DND-41 (cell line): ENCODE results near the gene MRTFA.

Experiments
- ATAC-seq: fragments of 200-7000 bp; cut with Tn5 transposase; 3 replicates; pipeline ENCODE4 v1.9.1; 2021; ENCODE audit warnings: low read depth; ENCODE audit not compliant: insufficient read depth
- DNase-seq: peaks from one replicate; pipeline ENCODE4 v3.0.0-alpha.2; 2020
- H2AFZ ChIP-seq: 2 replicates; pipeline ENCODE4 v1.6.0; 2012; ENCODE audit warnings: low read depth, low read length
- H3K27ac ChIP-seq: 2 replicates; pipeline ENCODE4 v1.5.1; 2012; ENCODE audit warnings: low read length, inconsistent platforms
- H3K27me3 ChIP-seq: fragments of 200-600 bp; sonication (generic); 2 replicates; pipeline ENCODE4 v1.6.0; 2012; ENCODE audit warnings: low read length, mild to moderate bottlenecking, inconsistent platforms; ENCODE audit not compliant: insufficient read depth, poor library complexity
- H3K36me3 ChIP-seq: 2 replicates; pipeline ENCODE4 v1.5.1; 2012; ENCODE audit warnings: low read length, inconsistent platforms; ENCODE audit not compliant: insufficient read depth
- H3K4me1 ChIP-seq: 2 replicates; pipeline ENCODE4 v1.5.1; 2012; ENCODE audit warnings: mild to moderate bottlenecking, low read length; ENCODE audit not compliant: insufficient read depth
- H3K4me2 ChIP-seq: 2 replicates; pipeline ENCODE4 v1.6.0; 2012; ENCODE audit warnings: mild to moderate bottlenecking, moderate library complexity, low read length, inconsistent platforms; ENCODE audit not compliant: insufficient read depth
- H3K4me3 ChIP-seq, 2 experiments: fragments of 200-600 bp in 1 of 2; shearing (Covaris generic) in 1 of 2; 2 replicates each; pipeline ENCODE4 v1.5.1; 2012 to 2016; ENCODE audit warnings: inconsistent platforms in 2 of 2, low read length in 2 of 2, mild to moderate bottlenecking in 2 of 2, low read depth in 1 of 2, moderate library complexity in 1 of 2
- H3K79me2 ChIP-seq: 2 replicates; pipeline ENCODE4 v1.6.0; 2012; ENCODE audit warnings: low read length, inconsistent platforms; ENCODE audit not compliant: insufficient read depth
- H3K9ac ChIP-seq: 2 replicates; pipeline ENCODE4 v1.6.0; 2012; ENCODE audit warnings: low read depth, mild to moderate bottlenecking, inconsistent platforms, low read length, moderate library complexity
- H3K9me3 ChIP-seq: 2 replicates; pipeline ENCODE4 v1.5.1; 2012; ENCODE audit warnings: low read length, moderate library complexity, mild to moderate bottlenecking, inconsistent platforms; ENCODE audit not compliant: insufficient read depth, severe bottlenecking
- H4K20me1 ChIP-seq: 2 replicates; pipeline ENCODE4 v1.6.0; 2012; ENCODE audit warnings: low read length; ENCODE audit not compliant: insufficient read depth
- EZH2 ChIP-seq: IDR thresholded peaks from 3 replicates; pipeline ENCODE4 v1.6.1; 2012; ENCODE audit warnings: borderline replicate concordance, low read depth, mild to moderate bottlenecking, moderate library complexity, low read length, inconsistent platforms; ENCODE audit not compliant: severe bottlenecking
- TF ChIP-seq, protein P1 (sequence below): IDR thresholded peaks from 2 replicates; pipeline ENCODE4 v1.5.1; 2012; ENCODE audit warnings: borderline replicate concordance, low read length, moderate library complexity, mild to moderate bottlenecking; ENCODE audit not compliant: poor library complexity, severe bottlenecking; ENCODE audit errors: extremely low read depth

Gene MRTFA

GRCh38 chr22:40487663-40488249 is 148.8 kb downstream of the MRTFA start:
- DNase-seq: no peak
- H3K4me3 ChIP-seq: no peak overlapping the region

DNA sequence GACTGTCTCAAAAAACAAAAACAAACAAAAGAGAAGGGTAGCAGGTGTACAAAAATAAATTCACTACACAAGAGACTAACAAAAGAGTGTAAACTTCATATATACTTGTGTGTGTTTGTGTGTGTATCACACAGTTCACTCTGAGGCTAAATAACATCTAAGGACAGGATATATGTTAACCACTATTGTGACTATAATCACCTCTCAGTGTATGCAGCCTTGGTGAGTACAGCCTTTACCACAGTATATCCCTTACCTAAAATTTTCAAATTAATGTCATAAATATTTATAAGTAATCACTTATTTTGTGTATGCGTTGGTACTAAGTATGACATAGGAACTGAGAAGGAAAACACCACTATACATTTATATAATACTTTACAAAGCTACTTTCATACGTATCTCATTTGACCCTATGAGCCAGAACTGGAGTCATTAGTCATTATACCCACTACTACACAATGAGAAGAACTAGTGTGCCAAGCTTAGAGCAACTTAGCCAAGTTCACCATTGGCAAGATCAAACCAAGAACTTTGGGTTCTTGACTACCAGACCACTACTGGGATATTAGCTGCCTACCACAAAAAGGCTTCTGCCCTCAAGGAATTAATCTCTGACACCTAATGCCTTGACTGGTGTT is 149.4 kb downstream of the MRTFA start:
- 0 out of 2 replicates have a peak, but pooled peaks cover 3% of the 10 kb centered on the region for H4K20me1 ChIP-seq
- H3K27me3 ChIP-seq: no peaks in the 10 kb centered on the region
- no peak overlapping the region for H3K4me3 ChIP-seq
- no peak overlapping the region for H3K4me2 ChIP-seq
- H2AFZ ChIP-seq: no peak overlapping the region
- peaks cover 6% of the 10 kb centered on the region; the same call in 1 of the 2 replicates for H3K36me3 ChIP-seq
- ATAC-seq (no peak), DNase-seq (no peak)
- no peaks in the 10 kb centered on the region for H3K9me3 ChIP-seq
- H3K4me1 ChIP-seq: no peaks in the 10 kb centered on the region
- H3K27ac ChIP-seq: no peak overlapping the region
- H3K9ac ChIP-seq: no peak overlapping the region
- peaks cover 7% of the 10 kb centered on the region for H3K79me2 ChIP-seq
- no peak for TF ChIP-seq EZH2
- TF ChIP-seq, protein P1, sequence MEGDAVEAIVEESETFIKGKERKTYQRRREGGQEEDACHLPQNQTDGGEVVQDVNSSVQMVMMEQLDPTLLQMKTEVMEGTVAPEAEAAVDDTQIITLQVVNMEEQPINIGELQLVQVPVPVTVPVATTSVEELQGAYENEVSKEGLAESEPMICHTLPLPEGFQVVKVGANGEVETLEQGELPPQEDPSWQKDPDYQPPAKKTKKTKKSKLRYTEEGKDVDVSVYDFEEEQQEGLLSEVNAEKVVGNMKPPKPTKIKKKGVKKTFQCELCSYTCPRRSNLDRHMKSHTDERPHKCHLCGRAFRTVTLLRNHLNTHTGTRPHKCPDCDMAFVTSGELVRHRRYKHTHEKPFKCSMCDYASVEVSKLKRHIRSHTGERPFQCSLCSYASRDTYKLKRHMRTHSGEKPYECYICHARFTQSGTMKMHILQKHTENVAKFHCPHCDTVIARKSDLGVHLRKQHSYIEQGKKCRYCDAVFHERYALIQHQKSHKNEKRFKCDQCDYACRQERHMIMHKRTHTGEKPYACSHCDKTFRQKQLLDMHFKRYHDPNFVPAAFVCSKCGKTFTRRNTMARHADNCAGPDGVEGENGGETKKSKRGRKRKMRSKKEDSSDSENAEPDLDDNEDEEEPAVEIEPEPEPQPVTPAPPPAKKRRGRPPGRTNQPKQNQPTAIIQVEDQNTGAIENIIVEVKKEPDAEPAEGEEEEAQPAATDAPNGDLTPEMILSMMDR: no peak

More at GRCh38 chr22:40487663-40488249, 148.8 kb downstream of the MRTFA start:
- peak; percentile 72 for ATAC-seq
- 0 out of 2 replicates have a peak, but pooled peaks cover 3% of the 10 kb centered on the region for H4K20me1 ChIP-seq
- peaks cover 6% of the 10 kb centered on the region; the same call in 1 of the 2 replicates for H3K36me3 ChIP-seq
- H3K4me1 ChIP-seq: no peaks in the 10 kb centered on the region
- TF ChIP-seq, protein P1: peak; percentile 84
- no peak for TF ChIP-seq EZH2
- no peak overlapping the region for H3K9ac ChIP-seq
- H2AFZ ChIP-seq: no peak overlapping the region
- peaks cover 7% of the 10 kb centered on the region for H3K79me2 ChIP-seq
- no peaks in the 10 kb centered on the region for H3K9me3 ChIP-seq
- no peaks in the 10 kb centered on the region for H3K27me3 ChIP-seq
- H3K27ac ChIP-seq: no peak overlapping the region
- H3K4me2 ChIP-seq: no peak overlapping the region

DNA sequence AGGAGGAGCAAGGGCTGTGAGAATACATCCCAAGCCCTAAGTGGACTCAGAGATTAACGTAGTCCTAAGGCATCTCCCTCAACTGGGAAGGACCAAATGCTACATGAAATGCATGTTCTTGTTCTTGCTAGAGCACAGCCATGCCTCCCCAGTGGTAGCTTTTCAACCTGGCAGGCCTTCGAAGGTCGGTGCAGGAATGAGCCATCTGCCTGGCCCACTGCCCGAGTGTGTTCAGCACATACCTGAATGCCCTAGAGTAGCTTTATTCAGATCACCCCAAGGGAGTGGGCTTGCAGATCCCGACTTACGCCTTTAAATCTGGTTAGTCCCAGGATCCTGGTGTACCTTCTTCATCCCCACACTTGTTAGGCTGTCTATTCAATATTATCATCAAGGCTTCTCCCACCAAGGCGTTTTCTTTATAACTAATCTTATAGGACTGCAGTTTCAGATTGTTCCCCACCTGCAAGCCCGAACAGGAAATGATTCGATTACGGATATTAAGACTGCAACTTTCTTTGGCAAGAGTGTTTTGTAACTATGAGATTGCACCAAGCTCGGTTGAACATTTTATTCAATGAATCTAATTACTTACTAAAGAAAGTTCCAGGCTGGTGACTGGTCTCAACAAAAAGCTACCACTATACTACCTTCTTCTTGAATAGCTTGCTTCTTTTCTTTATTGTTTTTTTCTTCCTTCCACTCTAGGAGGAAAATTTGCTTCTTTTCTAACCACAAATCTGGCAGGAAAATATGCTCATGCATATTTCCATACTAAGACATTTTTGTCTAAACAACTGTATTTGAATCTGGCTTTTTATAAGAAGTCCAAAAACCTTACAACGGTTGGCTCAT is 150.5 kb downstream of the MRTFA start:
- H3K27me3 ChIP-seq: no peaks in the 10 kb centered on the region
- no peak for TF ChIP-seq EZH2
- TF ChIP-seq, protein P1: no peak
- no peak overlapping the region for H3K27ac ChIP-seq
- H3K4me3 ChIP-seq: no peak overlapping the region
- no peaks in the 10 kb centered on the region for H3K9me3 ChIP-seq
- H3K4me1 ChIP-seq: no peaks in the 10 kb centered on the region
- peaks cover 6% of the 10 kb centered on the region; the same call in 1 of the 2 replicates for H3K36me3 ChIP-seq
- ATAC-seq: no peak
- DNase-seq: no peak
- H3K79me2 ChIP-seq: peaks cover 8% of the 10 kb centered on the region
- no peak overlapping the region for H3K9ac ChIP-seq
- 0 out of 2 replicates have a peak, but pooled peaks cover 3% of the 10 kb centered on the region for H4K20me1 ChIP-seq
- H3K4me2 ChIP-seq: no peak overlapping the region
- no peak overlapping the region for H2AFZ ChIP-seq
